Right lobe of liver (tissue), 6 donors: ENCODE results near the gene TTLL6. TPM values are rescaled to one million over a fixed set of nuclear protein-coding genes. Genes with fewer than 3 reads are reported as not detected.

Experiments
- ATAC-seq, 4 donors: fragments of 200-7000 bp; cut with Tn5 transposase; one replicate each; pipeline ENCODE4 v1.9.1; 2020; ENCODE audit warnings: mild to moderate bottlenecking in 4 of 4, moderate library complexity in 4 of 4
- DNase-seq, 3 donors: peaks; one replicate each; pipeline ENCODE4 v3.0.0-alpha.2; 2020
- H3K27ac ChIP-seq, 3 donors: fragments of 200-600 bp; one replicate each; pipeline ENCODE4 v1.8.0; 2022
- H3K27me3 ChIP-seq, 2 donors: fragments of 200-600 bp; one replicate each; pipeline ENCODE4 v1.8.0; 2022
- H3K36me3 ChIP-seq, 4 donors: fragments of 200-600 bp; sonication (generic) in 1 of 4; one replicate each; pipeline versions ENCODE4 v1.5.1 to v1.8.0; 2017 to 2022; ENCODE audit warnings: control low read depth in 1 of 4
- H3K4me1 ChIP-seq, 4 donors: fragments of 200-600 bp; sonication (generic) in 1 of 4; one replicate each; pipeline versions ENCODE4 v1.5.1 to v1.8.0; 2017 to 2022; ENCODE audit warnings: control low read depth in 1 of 4
- H3K4me3 ChIP-seq, 3 donors: fragments of 200-600 bp; one replicate each; pipeline ENCODE4 v1.8.0; 2022
- H3K9me3 ChIP-seq, 4 donors: fragments of 200-600 bp; sonication (generic) in 1 of 4; one replicate each; pipeline versions ENCODE4 v1.5.1 to v1.8.0; 2017 to 2022; ENCODE audit warnings: control low read depth in 1 of 4
- POLR2A ChIP-seq: fragments of 450-650 bp; IDR thresholded peaks from one replicate; pipeline ENCODE4 v1.6.1; 2017; ENCODE audit warnings: antibody characterized with exemption, mild to moderate bottlenecking
- WGBS: methylation state at CpG from one replicate; pipeline ENCODE4 v1.1.6; 2018; ENCODE audit warnings: low coverage, low lambda C conversion rate; ENCODE audit not compliant: insufficient coverage; ENCODE audit errors: missing lambda C conversion rate; 5-methylcytosine and 5-hydroxymethylcytosine counted together
- intact Hi-C, 2 donors: fragments of 100-400 bp; cut with DNase I; formaldehyde crosslinking; loops; one replicate each; pipeline versions ENCODE4 v1.11.2 to v1.14.1; 2022
- long read RNA-seq: library from polyadenylated mRNA; unstranded; transcript quantifications from one replicate; pipeline ENCODE4 v2.0.0, GENCODE V29; 2019
- total RNA-seq, 6 experiments: library from RNA; depleted of rRNA in 2 of 6; stranded (reverse); fragments of >200 nt in 2 of 6; fragmentation: NEBNext Ultra II Directional in 3 of 6; extraction: Animal tissue kit (Norgen Biotek cat#: 25700) in 3 of 6; gene quantifications; one replicate each; pipeline versions ENCODE4 v1.1.0 to v1.2.4, GENCODE V29; 2016 to 2023
- TF ChIP-seq, protein P1 (sequence below), 4 donors: fragments of 200-600 bp in 3 of 4; fragments of 450-650 bp in 1 of 4; IDR thresholded peaks; one replicate each; pipeline versions ENCODE4 v1.5.1 to v1.8.0; 2016 to 2022; ENCODE audit warnings: antibody characterized with exemption in 4 of 4, mild to moderate bottlenecking in 2 of 4
- donor health status: DM: no; HTN: yes; CAD: no.
- donor health status: DM: no; HTN: no; CAD: no.
- donor health status: DM: no; HTN: no; CAD: no.
- donor health status: DM: no; HTN: yes; CAD: no.
- donor health status: DM: no; HTN: yes; CAD: no.

TTLL6 gene
- total RNA-seq: under 1 TPM in 1 of 6 experiments, not detected in 5; 0.12 TPM
- long read RNA-seq: 0 reads

DNA sequence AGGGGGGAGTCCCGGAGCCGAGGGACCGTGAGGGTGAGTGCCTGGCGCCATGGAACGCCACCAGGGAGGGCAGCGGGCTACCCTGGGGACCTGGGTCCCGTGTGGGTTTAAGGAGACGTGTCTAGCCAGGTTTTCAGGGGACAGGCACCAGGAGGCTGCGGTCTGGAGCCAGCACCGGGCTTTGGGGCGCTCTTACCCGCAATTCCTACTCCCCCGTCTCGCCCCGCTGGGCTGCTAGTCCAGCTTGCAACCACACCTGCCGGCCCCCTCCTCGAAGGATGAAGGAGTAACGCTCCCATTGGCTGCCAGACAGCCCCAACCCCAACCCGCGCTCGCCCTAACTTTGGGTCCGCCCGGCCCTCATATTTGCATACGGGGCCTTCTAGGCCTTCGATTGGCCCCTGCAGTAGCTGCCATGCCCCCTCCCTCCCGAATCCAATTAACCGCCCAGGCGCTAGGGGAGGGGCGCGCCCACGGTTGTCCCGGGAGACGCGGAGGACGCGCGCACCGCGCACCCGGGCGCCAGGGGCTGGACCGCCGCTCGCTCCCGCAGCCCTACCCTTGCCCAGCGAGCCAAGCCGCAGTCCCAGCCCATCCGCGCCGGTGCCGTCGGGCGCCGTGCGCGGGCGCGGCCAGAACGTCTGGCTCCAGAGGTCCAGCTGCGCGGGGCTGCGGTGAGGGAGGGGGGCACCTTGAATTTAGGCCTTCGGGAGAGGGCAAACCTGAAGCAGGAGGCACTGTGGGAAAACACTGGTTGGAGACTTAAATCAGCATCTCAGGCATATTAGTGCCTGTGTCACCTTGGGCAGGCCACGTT is at the start of gene TTLL6:
Gene TTLL6 (minus strand): TSS at position 456 of the 817 bp plus-strand sequence. CDS start 157 bp downstream, at position 299.
- H3K9me3 ChIP-seq: no peaks in the 10 kb centered on the region
- no peak for TF ChIP-seq POLR2A
- TF ChIP-seq, protein P1, sequence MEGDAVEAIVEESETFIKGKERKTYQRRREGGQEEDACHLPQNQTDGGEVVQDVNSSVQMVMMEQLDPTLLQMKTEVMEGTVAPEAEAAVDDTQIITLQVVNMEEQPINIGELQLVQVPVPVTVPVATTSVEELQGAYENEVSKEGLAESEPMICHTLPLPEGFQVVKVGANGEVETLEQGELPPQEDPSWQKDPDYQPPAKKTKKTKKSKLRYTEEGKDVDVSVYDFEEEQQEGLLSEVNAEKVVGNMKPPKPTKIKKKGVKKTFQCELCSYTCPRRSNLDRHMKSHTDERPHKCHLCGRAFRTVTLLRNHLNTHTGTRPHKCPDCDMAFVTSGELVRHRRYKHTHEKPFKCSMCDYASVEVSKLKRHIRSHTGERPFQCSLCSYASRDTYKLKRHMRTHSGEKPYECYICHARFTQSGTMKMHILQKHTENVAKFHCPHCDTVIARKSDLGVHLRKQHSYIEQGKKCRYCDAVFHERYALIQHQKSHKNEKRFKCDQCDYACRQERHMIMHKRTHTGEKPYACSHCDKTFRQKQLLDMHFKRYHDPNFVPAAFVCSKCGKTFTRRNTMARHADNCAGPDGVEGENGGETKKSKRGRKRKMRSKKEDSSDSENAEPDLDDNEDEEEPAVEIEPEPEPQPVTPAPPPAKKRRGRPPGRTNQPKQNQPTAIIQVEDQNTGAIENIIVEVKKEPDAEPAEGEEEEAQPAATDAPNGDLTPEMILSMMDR (IDR thresholded peaks at IDR 0.05): no peak
- no peaks in the 10 kb centered on the region for H3K36me3 ChIP-seq
- ATAC-seq (peak; percentile 94 to 98 (median 95)), DNase-seq (peak; percentile 77 to 84 (median 81))
- WGBS: 3% methylated on average over 26 of the region's 64 CpGs
- intact Hi-C loops: loop anchor here in 1 of 2 donors (5.0 kb wide), 1 partner anchor 60 kb away; no protein-coding TSS in a partner anchor
- H3K4me1 ChIP-seq: peaks cover 0 to 5% (median 0%) of the 10 kb centered on the region in 4 donors
- H3K27me3 ChIP-seq: no peaks in the 10 kb centered on the region
- no peak within 1 kb of the TSS for H3K27ac ChIP-seq
- H3K4me3 ChIP-seq: peak within 1 kb of the TSS; percentile 35 to 48 (median 41)

DNA sequence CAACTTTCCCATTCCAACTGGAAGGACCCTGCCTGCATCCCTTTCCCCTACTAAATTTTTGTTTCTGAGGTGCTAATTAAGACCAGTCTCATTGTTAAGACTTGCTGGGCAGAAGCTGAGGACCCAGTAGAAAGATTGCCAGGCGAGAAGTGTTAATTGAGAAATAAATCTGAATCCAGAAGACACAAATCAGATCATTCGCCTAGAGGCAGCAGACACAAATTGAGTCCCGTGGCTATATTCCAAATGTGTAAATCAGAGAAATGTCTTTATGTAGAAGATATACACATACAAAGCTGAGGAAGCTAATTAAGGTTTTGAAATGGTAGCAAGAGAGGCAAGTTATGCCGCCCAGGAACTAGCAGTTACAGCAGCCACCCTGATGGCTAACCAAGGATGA is 43.4 kb upstream of the TTLL6 start:
- peaks cover 0 to 87% (median 31%) of the 10 kb centered on the region in 4 donors for H3K36me3 ChIP-seq
- H3K27me3 ChIP-seq: no peaks in the 10 kb centered on the region
- no peaks in the 10 kb centered on the region for H3K9me3 ChIP-seq
- H3K4me3 ChIP-seq: no peak overlapping the region
- intact Hi-C loops: no loop called here
- 89% methylated on average over 3 of the region's 4 CpGs for WGBS
- no peaks in the 10 kb centered on the region for H3K4me1 ChIP-seq
- no peak for DNase-seq
- no peak overlapping the region for H3K27ac ChIP-seq
- no peak for ATAC-seq
- TF ChIP-seq, protein P1 (IDR thresholded peaks at IDR 0.05): no peak
- TF ChIP-seq POLR2A: no peak

DNA sequence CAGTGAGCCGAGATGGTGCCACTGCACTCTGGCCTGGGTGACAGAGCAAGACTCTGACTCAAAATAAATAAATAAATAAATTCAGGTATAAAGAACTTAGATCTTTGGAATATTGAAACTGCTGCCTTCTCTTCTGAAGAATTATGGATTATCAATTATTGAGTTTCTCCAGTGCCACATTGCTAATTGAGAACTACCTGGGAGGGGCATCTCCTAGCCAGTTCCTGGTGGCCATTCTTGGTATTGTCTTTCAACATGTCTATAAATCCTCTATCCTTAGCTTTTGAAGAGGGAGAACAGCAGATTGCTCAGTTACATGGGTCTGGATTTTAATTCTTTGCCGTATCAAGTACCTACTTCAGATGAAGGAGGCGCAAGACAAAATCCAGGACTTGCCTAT is 43.0 kb upstream of the TTLL6 start:
- WGBS: 100% methylated on average over 3 of the region's 3 CpGs
- no peak for DNase-seq
- Histone ChIP-seq H3K36me3 (peaks cover 0 to 90% (median 31%) of the 10 kb centered on the region in 4 donors), H3K27me3 (no peaks in the 10 kb centered on the region), H3K4me1 (no peaks in the 10 kb centered on the region), H3K27ac (no peak overlapping the region), H3K4me3 (no peak overlapping the region), H3K9me3 (no peaks in the 10 kb centered on the region)
- ATAC-seq: no peak
- intact Hi-C loops: no loop called here
- TF ChIP-seq, protein P1 (IDR thresholded peaks at IDR 0.05): no peak
- no peak for TF ChIP-seq POLR2A

DNA sequence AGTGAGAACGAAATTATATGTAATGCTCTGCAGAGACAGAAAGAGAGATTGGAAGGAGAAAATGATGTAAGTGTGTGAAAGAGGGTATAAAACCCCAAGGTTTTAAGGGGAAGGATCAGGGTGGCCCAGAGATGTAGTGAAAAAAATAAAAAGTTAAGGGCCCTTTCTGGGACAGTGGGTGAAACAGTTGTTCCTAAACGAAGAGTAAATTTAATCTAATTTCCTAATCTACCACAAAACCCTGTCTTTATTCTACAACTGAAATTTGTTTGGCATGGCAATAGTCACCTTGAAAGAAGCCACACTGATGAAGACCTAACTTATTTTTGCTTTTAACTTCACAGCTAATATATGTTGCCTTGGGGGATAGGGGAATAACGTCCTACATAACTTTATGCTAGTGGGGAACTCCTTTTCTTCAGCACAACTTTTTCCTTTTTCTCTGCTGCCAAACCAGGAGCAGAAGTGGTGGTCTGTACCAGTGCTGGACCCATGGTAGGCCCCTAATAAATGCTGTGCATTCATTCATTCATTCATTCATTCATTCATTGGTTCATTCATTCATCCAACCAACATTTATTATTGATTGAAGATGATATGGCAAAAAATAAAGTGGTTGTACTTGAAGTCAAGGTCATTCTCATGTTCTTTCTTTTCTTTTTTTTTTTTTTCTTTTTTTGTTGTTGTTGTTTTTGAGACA is 39.2 kb upstream of the TTLL6 start:
- WGBS: 44% methylated on average over 3 of the region's 3 CpGs
- Histone ChIP-seq H3K4me1 (no peaks in the 10 kb centered on the region), H3K36me3 (peaks cover 0 to 90% (median 39%) of the 10 kb centered on the region in 4 donors), H3K9me3 (no peaks in the 10 kb centered on the region), H3K27ac (no peak overlapping the region), H3K4me3 (no peak overlapping the region), H3K27me3 (no peaks in the 10 kb centered on the region)
- intact Hi-C loops: no loop called here
- no peak for TF ChIP-seq POLR2A
- ATAC-seq (no peak), DNase-seq (no peak)
